HFF-Myc (cell line): ENCODE data around the gene HK3.

ENCODE experiments used
- DNase-seq: peaks from one replicate; pipeline ENCODE4 v3.0.0-alpha.2; 2011; ENCODE audit warnings: low read depth; ENCODE audit errors: extremely low read depth
- H3K4me3 ChIP-seq: replicated peaks from 2 replicates; pipeline ENCODE4 v1.5.1; 2011; ENCODE audit warnings: low read depth, mild to moderate bottlenecking, control low read depth, low read length
- CTCF ChIP-seq: IDR thresholded peaks from 2 replicates; pipeline ENCODE4 v1.5.1; 2012; ENCODE audit warnings: mild to moderate bottlenecking, low read depth, low read length, control low read depth; ENCODE audit errors: missing control alignments

Gene HK3

GRCh38 chr5:176862330-176862995 lies 36.7 kb downstream of the HK3 start:
- H3K4me3 ChIP-seq, result no peak overlapping the region
- DNase-seq, result no peak
- TF ChIP-seq CTCF, result no peak

GRCh38 chr5:176861276-176861675 lies 37.9 kb downstream of the HK3 start:
- no peak for DNase-seq
- TF ChIP-seq CTCF, result no peak
- H3K4me3 ChIP-seq, result no peak overlapping the region

GRCh38 chr5:176860381-176860780 lies 38.8 kb downstream of the HK3 start:
- no peak for DNase-seq
- TF ChIP-seq CTCF, result no peak

GRCh38 chr5:176859916-176860315 lies 39.2 kb downstream of the HK3 start:
- H3K4me3 ChIP-seq, result no peak overlapping the region
- TF ChIP-seq CTCF, result no peak
- DNase-seq, result no peak

More at GRCh38 chr5:176860381-176860780, 38.8 kb downstream of the HK3 start:
- H3K4me3 ChIP-seq, result no peak overlapping the region

GRCh38 chr5:176857894-176858273 lies 41.3 kb downstream of the HK3 start:
- no peak for TF ChIP-seq CTCF
- DNase-seq, result no peak
- H3K4me3 ChIP-seq, result no peak overlapping the region

- DNase-seq, result no peak
- no peak for TF ChIP-seq CTCF
- no peak overlapping the region for H3K4me3 ChIP-seq
Observed at GRCh38 chr5:176857216-176857893, 41.8 kb downstream of the HK3 start.
